NCI-H1092 (cell line): ENCODE measurements around the gene ECHDC3.

Source experiments
- DNase-seq: peaks from one replicate; lab custom pipeline; 2025; lab: John Stamatoyannopoulos, UW

The ECHDC3 gene

GRCh38 chr10:11782793-11783557 is 40.8 kb downstream of the ECHDC3 start:
- peak; percentile 32 for DNase-seq

GRCh38 chr10:11783558-11783865 is 41.3 kb downstream of the ECHDC3 start:
- no peak for DNase-seq

GRCh38 chr10:11787374-11787773 is 45.2 kb downstream of the ECHDC3 start:
- no peak for DNase-seq

GRCh38 chr10:11787846-11788245 is 45.7 kb downstream of the ECHDC3 start:
- no peak for DNase-seq

GRCh38 chr10:11789306-11789705 is 47.1 kb downstream of the ECHDC3 start:
- DNase-seq = no peak

GRCh38 chr10:11789956-11790355 is 47.8 kb downstream of the ECHDC3 start:
- DNase-seq = no peak

GRCh38 chr10:11793762-11794479 is 51.7 kb downstream of the ECHDC3 start:
- DNase-seq = no peak

- DNase-seq = no peak
Measured at GRCh38 chr10:11794566-11794965, 52.4 kb downstream of the ECHDC3 start.

GRCh38 chr10:11795101-11795920 is 53.1 kb downstream of the ECHDC3 start:
- DNase-seq = no peak

- DNase-seq = no peak
Measured at GRCh38 chr10:11796474-11796873, 54.3 kb downstream of the ECHDC3 start.

GRCh38 chr10:11797281-11797680 is 55.1 kb downstream of the ECHDC3 start:
- DNase-seq = no peak

GRCh38 chr10:11797847-11798633 is 55.9 kb downstream of the ECHDC3 start:
- no peak for DNase-seq

- DNase-seq = no peak
Measured at GRCh38 chr10:11798845-11799735, 56.9 kb downstream of the ECHDC3 start.

GRCh38 chr10:11799736-11800080 is 57.5 kb downstream of the ECHDC3 start:
- DNase-seq = no peak

- DNase-seq = no peak
Measured at GRCh38 chr10:11804336-11804735, 62.2 kb downstream of the ECHDC3 start.

GRCh38 chr10:11805792-11806191 is 63.6 kb downstream of the ECHDC3 start:
- DNase-seq = no peak

GRCh38 chr10:11806706-11807105 is 64.5 kb downstream of the ECHDC3 start:
- DNase-seq = no peak

- no peak for DNase-seq
Measured at GRCh38 chr10:11808808-11809207, 66.6 kb downstream of the ECHDC3 start.

- DNase-seq = no peak
Measured at GRCh38 chr10:11810313-11810766, 68.2 kb downstream of the ECHDC3 start.

GRCh38 chr10:11810973-11811372 is 68.8 kb downstream of the ECHDC3 start:
- no peak for DNase-seq

- DNase-seq = no peak
Measured at GRCh38 chr10:11813177-11813576, 71.0 kb downstream of the ECHDC3 start.
